Upper lobe of left lung (tissue), 4 donors: ENCODE measurements around the gene ZNF638.
"Not testable (repeated sequence)": the region's sequence is repeated elsewhere in the genome, so short reads cannot be mapped to it uniquely, and the experiment has no call there.

ENCODE experiments used
- EP300 ChIP-seq, 4 donors: sonication (generic); formaldehyde crosslinking; IDR thresholded peaks; one replicate each; pipeline ENCODE4 v1.5.1; 2017; ENCODE audit warnings: antibody characterized with exemption in 4 of 4, control low read depth in 2 of 4
- POLR2A ChIP-seq, 4 donors: fragments of 450-650 bp; IDR thresholded peaks; one replicate each; pipeline ENCODE4 v1.5.1; 2016 to 2017; ENCODE audit warnings: antibody characterized with exemption in 4 of 4, mild to moderate bottlenecking in 2 of 4
- TF ChIP-seq, protein P1 (sequence below), 6 experiments: fragments of 450-650 bp in 4 of 6; fragments of 200-600 bp in 2 of 6; sonication (generic) in 2 of 6; IDR thresholded peaks; one replicate each; pipeline ENCODE4 v1.5.1; 2016 to 2019; ENCODE audit warnings: antibody characterized with exemption in 6 of 6

DNA sequence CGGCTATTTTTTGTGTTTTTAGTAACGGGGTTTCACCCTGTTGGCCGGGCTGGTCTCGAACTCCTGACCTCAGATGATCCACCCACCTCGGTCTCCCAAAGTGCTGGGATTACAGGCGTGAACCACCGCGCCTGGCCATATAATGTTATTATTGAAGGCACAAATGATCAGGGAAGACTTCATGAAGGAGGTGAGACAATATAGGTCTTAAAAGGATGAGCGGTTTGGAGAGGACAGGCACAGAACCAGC, 326 bp upstream of the ZNF638 start:
- not testable (repeated sequence) for TF ChIP-seq EP300, POLR2A (IDR thresholded peaks at IDR 0.05)
- TF ChIP-seq, protein P1, sequence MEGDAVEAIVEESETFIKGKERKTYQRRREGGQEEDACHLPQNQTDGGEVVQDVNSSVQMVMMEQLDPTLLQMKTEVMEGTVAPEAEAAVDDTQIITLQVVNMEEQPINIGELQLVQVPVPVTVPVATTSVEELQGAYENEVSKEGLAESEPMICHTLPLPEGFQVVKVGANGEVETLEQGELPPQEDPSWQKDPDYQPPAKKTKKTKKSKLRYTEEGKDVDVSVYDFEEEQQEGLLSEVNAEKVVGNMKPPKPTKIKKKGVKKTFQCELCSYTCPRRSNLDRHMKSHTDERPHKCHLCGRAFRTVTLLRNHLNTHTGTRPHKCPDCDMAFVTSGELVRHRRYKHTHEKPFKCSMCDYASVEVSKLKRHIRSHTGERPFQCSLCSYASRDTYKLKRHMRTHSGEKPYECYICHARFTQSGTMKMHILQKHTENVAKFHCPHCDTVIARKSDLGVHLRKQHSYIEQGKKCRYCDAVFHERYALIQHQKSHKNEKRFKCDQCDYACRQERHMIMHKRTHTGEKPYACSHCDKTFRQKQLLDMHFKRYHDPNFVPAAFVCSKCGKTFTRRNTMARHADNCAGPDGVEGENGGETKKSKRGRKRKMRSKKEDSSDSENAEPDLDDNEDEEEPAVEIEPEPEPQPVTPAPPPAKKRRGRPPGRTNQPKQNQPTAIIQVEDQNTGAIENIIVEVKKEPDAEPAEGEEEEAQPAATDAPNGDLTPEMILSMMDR (IDR thresholded peaks at IDR 0.05): not testable (repeated sequence)
